PC-3 (cell line): Measurements from ENCODE around the gene GPX4.

Experiments
- CTCF ChIP-seq: fragments of 300-600 bp; sonication (generic); conservative IDR thresholded peaks from 2 replicates; pipeline ENCODE4 v1.5.1; 2017; ENCODE audit warnings: antibody characterized with exemption, low read depth, mild to moderate bottlenecking, low read length
- EZH2 ChIP-seq: fragments of 300-600 bp; sonication (generic); IDR thresholded peaks from one replicate; pipeline ENCODE4 v1.6.1; 2017; ENCODE audit warnings: antibody characterized with exemption, mild to moderate bottlenecking, low read length; ENCODE audit not compliant: unreplicated experiment
- EZH2phosphoT487 ChIP-seq: fragments of 300-600 bp; sonication (generic); IDR thresholded peaks from 2 replicates; pipeline ENCODE4 v1.6.1; 2018; ENCODE audit warnings: mild to moderate bottlenecking, antibody characterized with exemption, low read length, borderline replicate concordance

DNA sequence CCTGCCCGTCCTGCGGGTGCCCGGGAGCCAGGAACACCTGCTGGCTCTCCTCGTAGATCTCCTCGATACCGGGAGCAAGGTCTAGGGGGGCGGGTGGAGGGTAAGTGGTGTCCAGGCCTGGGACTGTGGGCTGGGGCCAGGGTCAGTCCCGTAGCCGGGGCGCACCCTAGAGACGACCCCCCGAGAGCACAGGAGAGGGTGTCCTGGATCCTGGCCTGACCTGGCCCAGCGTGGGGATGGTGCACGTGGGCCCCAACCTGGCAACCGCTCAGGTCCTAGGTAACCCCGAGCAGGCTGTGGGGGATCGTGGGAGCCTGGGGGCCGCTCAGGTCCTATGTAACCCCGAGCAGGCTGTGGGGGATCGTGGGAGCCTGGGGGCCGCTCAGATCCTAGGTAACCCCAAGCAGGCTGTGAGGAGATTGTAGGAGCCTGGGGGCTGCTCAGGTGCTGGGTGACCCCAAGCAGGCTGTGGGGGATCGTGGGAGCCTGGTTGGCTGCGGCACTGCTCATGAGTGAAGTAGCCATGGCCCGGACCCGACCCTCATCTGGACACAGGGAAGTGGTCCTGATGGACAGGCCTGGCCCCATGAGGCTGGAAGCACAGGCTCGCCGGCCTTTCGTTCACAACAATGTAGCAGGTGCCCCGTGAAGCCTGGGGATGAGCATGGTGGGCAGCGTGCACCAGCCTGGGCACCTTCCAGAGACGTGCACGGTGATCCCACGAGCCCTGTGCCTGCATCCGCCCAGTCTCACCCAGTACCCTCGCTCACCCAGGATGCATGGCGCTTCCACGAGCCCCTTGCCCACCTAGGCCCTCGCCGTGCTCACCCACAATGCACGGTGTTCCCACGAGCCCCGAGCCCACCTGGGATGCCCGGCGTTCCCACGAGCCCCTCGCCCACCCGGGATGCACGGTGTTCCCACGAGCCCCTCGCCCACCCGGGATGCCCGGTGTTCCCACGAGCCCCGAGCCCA, 6.2 kb downstream of the GPX4 start:
- TF ChIP-seq CTCF, result no peak
- TF ChIP-seq EZH2, result no peak
- TF ChIP-seq EZH2phosphoT487, result no peak
